Right lung (tissue), 5 donors: Measurements from ENCODE around the gene TYW1B. TPM values are rescaled to one million over a fixed set of nuclear protein-coding genes. Genes with fewer than 3 reads are reported as not detected.
"Not testable (repeated sequence)": the region's sequence is repeated elsewhere in the genome, so short reads cannot be mapped to it uniquely, and the experiment has no call there.

Source experiments
- DNase-seq, 2 donors: peaks; one replicate each; pipeline ENCODE4 v3.0.0-alpha.2; 2013
- polyA plus RNA-seq, 5 donors: library from polyadenylated mRNA; unstranded; fragments of 120-200 nt; gene quantifications; one replicate each; pipeline versions ENCODE4 v1.2.1 to v1.2.3, GENCODE V29; 2013; ENCODE audit warnings: inconsistent platforms in 1 of 5, low replicate concordance in 1 of 5; ENCODE audit not compliant: insufficient read length in 5 of 5, insufficient read depth in 1 of 5

Gene TYW1B
- polyA plus RNA-seq, 5 donors, result 3.2 to 8.5 (median 7.6) TPM

DNA sequence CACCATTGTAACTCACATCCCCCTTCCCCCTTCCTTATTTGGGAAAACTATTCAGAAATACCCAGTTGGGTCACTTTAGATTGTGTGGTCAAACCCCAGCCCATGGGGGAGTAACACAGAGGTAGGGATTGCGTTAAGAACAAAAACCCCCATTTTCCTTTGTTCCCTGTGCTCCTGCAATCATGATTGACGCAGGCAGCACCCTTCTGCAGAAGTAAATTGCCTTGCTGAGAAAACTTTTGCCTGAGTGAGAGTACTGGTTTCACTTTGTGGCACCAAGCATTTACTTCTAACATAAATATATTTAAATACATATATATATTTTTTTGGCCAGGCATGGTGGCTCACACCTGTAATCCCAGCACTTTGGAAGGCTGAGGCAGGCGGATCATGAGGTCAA, 266.0 kb downstream of the TYW1B start:
- DNase-seq, result not testable (repeated sequence)

DNA sequence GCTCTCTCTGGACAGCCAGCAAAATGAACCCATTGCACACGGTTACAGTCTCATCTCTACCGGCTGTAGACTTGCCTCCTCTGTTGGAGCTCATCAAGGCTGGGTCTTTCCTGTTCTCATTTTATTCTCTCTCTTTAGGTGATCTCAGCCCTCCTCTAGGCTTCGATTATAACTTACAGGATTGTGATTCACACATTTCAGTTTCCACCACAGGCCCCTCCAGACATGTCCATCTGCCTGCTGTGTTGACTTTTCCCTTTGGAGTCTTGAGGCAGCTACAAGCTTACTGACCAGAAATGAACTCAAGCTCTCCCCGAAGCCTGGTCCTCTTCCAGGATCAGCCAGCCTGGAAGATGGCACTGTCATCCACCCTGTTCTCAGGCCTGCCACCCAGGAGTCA, 268.5 kb downstream of the TYW1B start:
- not testable (repeated sequence) for DNase-seq

DNA sequence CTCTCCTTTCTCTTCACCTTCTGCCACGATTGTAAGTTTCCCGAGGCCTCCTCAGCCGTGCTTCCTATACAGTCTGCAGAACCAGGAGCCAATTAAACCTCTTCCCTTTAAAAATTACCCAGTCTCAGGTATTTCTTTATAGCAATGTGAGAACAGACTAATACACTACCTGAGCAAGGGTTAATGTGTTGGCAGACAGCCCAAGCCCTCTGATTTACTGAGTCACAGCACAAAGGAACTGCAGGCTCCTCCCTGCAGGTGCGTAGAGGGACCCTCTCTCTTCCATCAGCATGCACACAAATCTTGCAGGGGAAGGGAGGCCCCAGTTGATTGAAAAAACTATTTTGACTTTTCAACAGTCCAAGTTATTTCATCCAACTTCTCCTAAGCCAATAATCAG, 271.3 kb downstream of the TYW1B start:
- DNase-seq, result not testable (repeated sequence)

DNA sequence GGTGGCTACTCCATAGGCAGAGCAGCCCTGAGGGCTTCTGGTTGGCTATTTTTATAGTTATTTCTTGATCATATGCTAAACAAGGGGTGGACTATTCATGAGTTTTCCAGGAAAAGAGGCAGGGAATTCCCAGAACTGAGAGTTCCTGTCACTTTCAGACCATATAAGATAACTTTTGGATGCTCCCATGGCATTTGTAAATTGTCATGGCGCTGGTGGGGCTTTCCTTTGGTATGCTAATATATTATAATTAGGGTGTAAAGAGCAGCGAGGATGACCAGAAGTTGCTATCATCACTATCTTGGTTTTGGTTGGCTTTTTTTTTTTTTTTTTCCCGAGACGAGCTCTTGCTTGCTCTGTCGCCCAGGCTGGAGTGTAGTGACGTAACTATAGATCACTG, 272.8 kb downstream of the TYW1B start:
- DNase-seq, result not testable (repeated sequence)

DNA sequence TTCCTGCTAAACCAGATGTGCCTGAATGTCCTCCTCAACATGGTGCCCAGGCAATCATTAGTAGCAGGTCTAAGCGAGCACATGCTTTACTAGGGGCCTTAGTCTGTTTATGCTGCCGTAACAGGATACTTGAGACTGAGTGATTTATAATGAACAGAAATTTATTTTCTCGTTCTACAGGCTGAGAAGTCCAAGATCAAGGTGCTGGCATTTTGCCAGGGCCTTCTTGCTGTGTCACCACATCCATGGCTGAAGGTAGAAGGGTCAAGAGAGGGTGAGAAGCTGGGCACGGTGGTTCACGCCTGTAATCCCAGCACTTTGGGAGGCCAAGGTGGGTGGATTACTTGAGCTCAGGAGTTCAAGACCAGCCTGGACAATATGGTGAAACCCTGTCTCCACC, 273.6 kb downstream of the TYW1B start:
- DNase-seq, result not testable (repeated sequence)

DNA sequence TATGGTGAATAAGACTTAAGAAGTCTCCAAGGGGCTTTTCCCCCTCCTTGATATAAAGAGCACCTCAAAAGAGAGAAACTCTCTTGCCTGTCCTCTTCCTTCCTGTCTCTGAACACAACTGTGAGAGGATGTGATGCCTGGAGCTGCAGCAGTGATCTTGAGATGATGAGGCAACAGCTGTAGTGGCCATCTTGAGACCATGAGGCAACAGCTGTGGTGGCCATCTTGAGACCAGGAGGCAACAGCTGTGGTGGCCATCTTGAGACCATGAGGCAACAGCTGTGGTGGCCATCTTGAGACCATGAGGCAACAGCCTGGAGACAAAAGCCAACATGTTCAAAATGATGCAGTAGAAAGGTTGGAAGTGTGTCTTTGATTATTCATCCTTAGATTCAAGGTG, 277.5 kb downstream of the TYW1B start:
- DNase-seq, result not testable (repeated sequence)

DNA sequence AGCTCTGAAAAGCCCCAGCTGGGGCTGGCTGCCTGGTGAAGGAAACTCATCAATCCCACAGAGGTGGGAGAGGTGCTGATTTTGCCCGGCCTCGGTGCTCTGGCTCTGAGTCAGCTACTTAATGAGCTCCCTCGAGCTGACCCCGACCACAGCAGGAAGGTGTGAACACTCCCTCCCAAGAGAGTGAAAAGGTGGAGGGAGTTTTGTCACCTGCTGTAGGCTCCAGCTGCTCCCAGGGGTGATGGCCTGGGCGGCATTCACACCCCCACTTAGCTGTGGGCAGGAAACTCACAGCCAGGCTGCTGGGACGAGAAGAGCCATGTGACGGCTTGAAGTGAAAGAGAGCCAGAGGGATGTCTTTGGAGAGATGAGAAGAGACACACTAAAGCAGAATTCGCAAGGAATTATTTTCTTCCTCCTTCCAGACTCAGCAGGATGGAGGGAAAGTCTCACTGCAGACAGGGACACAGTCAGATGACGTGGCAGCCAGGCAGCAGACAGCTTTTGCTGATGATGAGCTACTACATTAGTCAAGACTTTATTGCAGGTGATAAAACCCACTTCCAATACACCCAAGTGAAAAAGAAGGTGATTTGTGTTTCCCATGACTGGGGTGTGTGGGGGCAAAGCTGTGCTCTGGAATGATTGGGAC, 281.3 kb downstream of the TYW1B start:
- not testable (repeated sequence) for DNase-seq

DNA sequence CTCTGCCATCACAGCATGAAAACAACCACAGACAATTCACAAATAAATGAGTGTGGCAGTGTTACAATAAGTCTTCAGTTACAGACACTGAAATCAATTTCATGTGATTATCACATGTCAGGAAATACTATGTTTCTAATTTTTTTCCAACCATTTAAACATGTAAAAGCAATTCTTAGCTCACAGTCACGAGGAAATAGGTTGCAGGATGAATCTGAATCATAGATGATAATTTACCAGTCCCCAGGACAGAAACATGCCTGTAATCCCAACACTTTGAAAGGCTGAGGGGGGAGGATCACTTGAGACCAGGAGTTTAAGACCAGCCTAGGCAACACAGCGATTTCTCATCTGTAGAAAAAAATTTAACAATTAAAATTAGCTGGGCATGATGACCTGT, 283.5 kb downstream of the TYW1B start:
- not testable (repeated sequence) for DNase-seq

DNA sequence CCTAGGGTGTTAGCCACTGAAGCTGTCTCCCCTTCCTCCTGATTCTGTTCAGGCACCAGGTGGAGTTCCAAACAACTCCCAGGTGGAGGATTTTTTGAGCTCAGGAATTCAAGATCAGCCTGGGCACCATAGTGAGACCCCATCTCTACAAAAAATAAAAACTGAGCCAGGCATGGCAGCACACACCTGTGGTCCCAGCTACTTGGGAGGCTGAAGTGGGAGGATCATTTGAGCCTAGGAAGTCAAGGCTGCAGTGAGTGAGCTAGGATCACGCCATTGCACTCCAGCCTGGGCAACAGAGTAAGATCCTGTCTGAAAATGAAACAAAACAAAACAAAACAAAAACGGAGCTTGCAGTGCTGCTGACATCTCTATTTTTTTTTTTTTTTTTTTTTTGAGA, 287.1 kb downstream of the TYW1B start:
- DNase-seq, result no peak

DNA sequence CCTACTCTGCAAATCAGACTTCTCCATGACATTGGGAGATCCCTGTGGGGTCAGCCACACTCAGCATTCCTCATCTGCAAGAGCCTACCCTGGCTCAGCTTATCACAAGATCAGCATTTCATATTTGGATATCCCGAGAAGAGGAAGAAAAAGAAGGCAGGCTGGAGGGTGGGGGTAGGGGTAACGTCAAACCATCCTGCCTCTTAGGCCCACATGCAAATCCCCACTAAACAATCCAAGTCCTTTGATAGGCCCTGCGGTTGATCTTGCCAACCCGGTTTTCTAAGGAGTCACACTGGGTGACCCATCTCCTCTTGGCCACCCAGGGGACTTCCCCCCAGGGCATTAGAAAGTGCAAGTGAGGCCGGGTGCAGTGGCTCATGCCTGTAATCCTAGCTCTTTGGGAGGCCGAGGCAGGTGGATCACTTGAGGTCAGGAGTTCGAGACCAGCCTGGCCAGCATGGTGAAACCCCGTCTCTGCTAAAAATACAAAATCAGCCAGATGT, 287.8 kb downstream of the TYW1B start:
- DNase-seq, result no peak

DNA sequence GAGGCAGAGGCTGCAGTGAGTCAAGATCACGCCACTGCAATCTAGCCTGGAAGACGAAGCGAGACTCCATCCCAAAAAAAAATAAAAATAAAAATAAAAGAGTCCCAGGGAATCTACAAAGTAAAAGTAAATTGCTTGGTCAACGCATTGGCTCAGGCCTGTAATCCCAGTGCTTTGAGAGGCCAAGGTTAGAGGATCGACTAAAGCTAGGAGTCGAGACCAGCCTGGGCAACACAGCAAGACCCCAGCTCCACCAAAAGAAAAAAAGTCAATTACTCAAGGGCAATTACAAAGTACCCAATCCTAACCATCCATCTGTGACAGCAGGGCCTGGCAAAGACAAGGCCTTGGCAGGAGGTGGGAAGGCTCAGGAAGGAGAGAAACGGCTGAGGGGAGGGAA, 288.3 kb downstream of the TYW1B start:
- DNase-seq, result no peak

DNA sequence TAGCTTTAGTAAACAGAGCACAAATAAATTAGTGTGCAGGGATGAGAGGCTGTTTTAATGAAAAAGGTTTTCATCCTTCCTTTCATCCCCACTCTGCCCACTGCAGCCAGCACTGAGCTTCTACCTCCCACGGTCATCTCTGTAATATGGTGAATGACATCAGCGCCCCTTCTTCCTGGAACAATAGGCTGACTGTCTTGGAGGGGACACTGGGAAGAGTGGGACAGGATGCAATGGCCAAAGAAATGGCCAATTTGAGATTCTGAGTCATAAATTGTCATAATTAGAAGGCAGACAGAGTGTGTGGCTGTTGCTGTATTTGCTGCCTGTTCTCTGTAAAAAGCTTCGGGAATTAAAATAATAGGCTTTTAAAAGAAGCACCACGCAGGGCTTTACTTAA, 289.1 kb downstream of the TYW1B start:
- DNase-seq, result no peak

DNA sequence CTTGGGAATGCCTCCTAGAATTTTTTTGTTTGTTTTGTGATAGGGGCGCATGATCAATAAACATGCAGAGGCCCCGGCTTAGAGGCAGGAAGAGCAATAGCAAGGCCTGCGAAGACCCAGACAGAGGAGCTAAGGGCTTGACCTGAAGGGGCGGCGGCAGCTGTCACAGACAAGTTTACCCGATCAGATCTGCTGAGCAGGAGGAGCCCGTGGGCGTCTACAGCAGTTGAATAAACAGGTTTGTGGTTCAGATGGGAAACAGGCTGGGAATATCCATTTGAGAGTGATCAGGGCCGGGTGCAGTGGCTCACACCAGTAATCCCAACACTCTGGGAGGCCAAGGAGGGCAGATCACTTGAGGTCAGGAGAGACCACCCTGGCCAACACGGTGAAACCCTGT, 289.9 kb downstream of the TYW1B start:
- DNase-seq, result no peak

DNA sequence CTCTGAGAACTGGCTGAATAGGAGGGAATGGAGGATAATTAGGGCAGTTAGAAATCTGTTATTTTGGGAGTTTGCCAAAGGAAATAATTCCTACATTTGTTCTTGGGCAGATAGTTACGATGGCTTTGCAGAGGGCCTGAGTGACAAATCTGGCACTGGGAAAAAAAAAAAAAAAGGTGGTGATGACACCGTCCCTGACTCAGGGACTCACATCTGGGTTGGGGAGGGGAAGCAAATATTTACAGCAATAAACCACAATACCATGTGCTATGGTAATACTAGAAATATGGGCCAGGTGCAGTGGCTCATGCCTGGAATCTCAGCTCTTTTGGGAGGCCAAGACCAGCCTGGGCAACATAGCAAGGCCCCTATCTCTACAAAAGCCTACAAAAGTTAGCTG, 292.0 kb downstream of the TYW1B start:
- DNase-seq, result peak in 1 of 2 donors; percentile 15

DNA sequence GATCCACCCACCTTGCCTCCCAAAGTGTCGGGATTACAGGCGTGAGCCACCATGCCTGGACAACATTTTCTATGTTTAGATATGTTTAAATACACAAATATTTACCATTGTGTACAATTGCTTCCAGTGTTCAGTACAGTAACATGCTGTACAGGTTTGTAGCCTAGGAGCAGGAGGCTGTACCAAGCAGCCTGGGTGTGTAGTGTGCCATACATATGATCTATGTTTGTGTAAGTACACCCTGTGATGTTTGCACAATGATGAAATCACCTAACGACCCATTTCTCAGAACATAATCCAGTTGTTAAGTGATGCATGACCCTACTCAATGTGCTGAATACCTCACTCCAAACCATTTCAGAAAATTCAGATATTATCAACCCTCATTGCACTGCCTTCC, 297.0 kb downstream of the TYW1B start:
- DNase-seq, result not testable (repeated sequence)

Other genes with a start within 250 kb of the TYW1B start
- 10 to 100 TPM; 32.2 to 48.4 (median 42.5) TPM for gene POM121, start 96.9 kb upstream of the TYW1B start, polyA plus RNA-seq
- 1 to 10 TPM in 4 of 5 donors, under 1 TPM in 1; 0.99 to 2.6 (median 1.7) TPM for gene TRIM74, start 141.3 kb upstream of the TYW1B start, polyA plus RNA-seq
- under 1 TPM; 0.37 to 0.98 (median 0.78) TPM for gene SPDYE8, start 201.6 kb upstream of the TYW1B start, polyA plus RNA-seq
- 1 to 10 TPM in 2 of 5 donors, under 1 TPM in 3; 0.56 to 1.8 (median 0.98) TPM for gene SPDYE11, start 229.7 kb upstream of the TYW1B start, polyA plus RNA-seq